ENCODE results near the gene LCP1. TPM values are rescaled to one million over a fixed set of nuclear protein-coding genes. Genes with fewer than 3 reads are reported as not detected.
A peak's percentile ranks its signal among the peaks of the same experiment; 100 is the strongest.

LCP1 gene
- total RNA-seq, 3 donors from 2014 or later (not counting 1 experiment from before 2014, with no cell fraction given) = 1,088 to 1,116 (median 1,113) TPM

- Histone ChIP-seq H3K27me3 (ENCODE audit: control insufficient read depth, insufficient read depth, low read length) (no peaks in the 10 kb centered on the region), H3K4me3 (ENCODE audit: low read length) (no peak overlapping the region), H3K36me3 (ENCODE audit: control insufficient read depth, insufficient read depth, low read length) (peaks cover 95% of the 10 kb centered on the region), H3K4me1 (ENCODE audit: control insufficient read depth, insufficient read depth, low read length) (no peaks in the 10 kb centered on the region), H3K27ac (ENCODE audit: low read length) (no peak overlapping the region), H3K9me3 (ENCODE audit: control insufficient read depth, insufficient read depth, low read length) (no peaks in the 10 kb centered on the region)
- H3K4me3 Mint-ChIP-seq = no peak overlapping the region
- H3K27ac Mint-ChIP-seq = peak overlapping the region; percentile 62 to 83
- TF ChIP-seq, protein P1, sequence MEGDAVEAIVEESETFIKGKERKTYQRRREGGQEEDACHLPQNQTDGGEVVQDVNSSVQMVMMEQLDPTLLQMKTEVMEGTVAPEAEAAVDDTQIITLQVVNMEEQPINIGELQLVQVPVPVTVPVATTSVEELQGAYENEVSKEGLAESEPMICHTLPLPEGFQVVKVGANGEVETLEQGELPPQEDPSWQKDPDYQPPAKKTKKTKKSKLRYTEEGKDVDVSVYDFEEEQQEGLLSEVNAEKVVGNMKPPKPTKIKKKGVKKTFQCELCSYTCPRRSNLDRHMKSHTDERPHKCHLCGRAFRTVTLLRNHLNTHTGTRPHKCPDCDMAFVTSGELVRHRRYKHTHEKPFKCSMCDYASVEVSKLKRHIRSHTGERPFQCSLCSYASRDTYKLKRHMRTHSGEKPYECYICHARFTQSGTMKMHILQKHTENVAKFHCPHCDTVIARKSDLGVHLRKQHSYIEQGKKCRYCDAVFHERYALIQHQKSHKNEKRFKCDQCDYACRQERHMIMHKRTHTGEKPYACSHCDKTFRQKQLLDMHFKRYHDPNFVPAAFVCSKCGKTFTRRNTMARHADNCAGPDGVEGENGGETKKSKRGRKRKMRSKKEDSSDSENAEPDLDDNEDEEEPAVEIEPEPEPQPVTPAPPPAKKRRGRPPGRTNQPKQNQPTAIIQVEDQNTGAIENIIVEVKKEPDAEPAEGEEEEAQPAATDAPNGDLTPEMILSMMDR (IDR thresholded peaks at IDR 0.05) = no peak
- H3K27me3 Mint-ChIP-seq (ENCODE audit: low read depth in 2 of 2) = no peaks in the 10 kb centered on the region
- intact Hi-C loops (cut with micrococcal nuclease) = no loop called here
- ATAC-seq = no peak
- WGBS (ENCODE audit: insufficient coverage) = 98% methylated on average over 4 of the region's 4 CpGs
- H3K9me3 Mint-ChIP-seq = no peaks in the 10 kb centered on the region
- DNase-seq = no peak
- peaks cover 34% of the 10 kb centered on the region for H3K36me3 Mint-ChIP-seq
- peaks cover 35 to 38% of the 10 kb centered on the region in 2 donors for H3K4me1 Mint-ChIP-seq
These were observed 36.8 kb downstream of the LCP1 start for GRCh38 chr13:46145135-46145534.

GRCh38 chr13:46143184-46143701 lies 38.7 kb downstream of the LCP1 start:
- Histone ChIP-seq H3K4me1 (ENCODE audit: control insufficient read depth, insufficient read depth, low read length) (no peaks in the 10 kb centered on the region), H3K9me3 (ENCODE audit: control insufficient read depth, insufficient read depth, low read length) (no peaks in the 10 kb centered on the region), H3K4me3 (ENCODE audit: low read length) (no peak overlapping the region), H3K27me3 (ENCODE audit: control insufficient read depth, insufficient read depth, low read length) (no peaks in the 10 kb centered on the region), H3K36me3 (ENCODE audit: control insufficient read depth, insufficient read depth, low read length) (peaks cover 92% of the 10 kb centered on the region), H3K27ac (ENCODE audit: low read length) (no peak overlapping the region)
- intact Hi-C loops (cut with micrococcal nuclease) = no loop called here
- Mint-ChIP-seq H3K36me3 (peaks cover 30% of the 10 kb centered on the region), H3K4me1 (peaks cover 27 to 32% of the 10 kb centered on the region in 2 donors), H3K27me3 (ENCODE audit: low read depth in 2 of 2) (no peaks in the 10 kb centered on the region), H3K4me3 (no peak overlapping the region), H3K27ac (peak overlapping the region; percentile 75 to 83), H3K9me3 (no peaks in the 10 kb centered on the region)
- TF ChIP-seq, protein P1 (IDR thresholded peaks at IDR 0.05) = no peak
- ATAC-seq = no peak
- 81% methylated on average over 3 of the region's 4 CpGs for WGBS (ENCODE audit: insufficient coverage)
- DNase-seq = no peak

DNA sequence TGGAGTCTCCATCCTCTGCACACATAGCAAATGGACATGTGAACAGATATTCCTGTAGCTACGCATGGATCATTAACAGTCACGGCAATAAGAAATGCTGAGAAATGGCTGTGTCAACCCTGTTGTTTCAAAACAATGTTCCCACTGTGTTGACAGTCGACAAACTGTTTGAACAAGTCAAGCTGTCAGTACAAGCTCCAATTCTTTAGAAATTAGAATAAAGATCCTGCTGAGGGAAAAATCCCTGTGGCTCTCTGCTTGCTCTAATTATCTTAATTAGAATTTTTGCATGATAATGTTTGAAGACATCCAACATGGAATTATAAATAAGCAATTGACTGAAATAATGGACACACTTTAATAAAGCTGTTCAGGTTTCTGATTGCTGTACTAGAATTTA lies 39.2 kb downstream of the LCP1 start:
- Mint-ChIP-seq H3K4me1 (peaks cover 22 to 34% of the 10 kb centered on the region in 2 donors), H3K4me3 (no peak overlapping the region), H3K27ac (peak overlapping the region; percentile 75 to 83), H3K27me3 (ENCODE audit: low read depth in 2 of 2) (no peaks in the 10 kb centered on the region), H3K36me3 (peaks cover 30% of the 10 kb centered on the region), H3K9me3 (no peaks in the 10 kb centered on the region)
- Histone ChIP-seq H3K27ac (ENCODE audit: low read length) (no peak overlapping the region), H3K27me3 (ENCODE audit: control insufficient read depth, insufficient read depth, low read length) (no peaks in the 10 kb centered on the region), H3K36me3 (ENCODE audit: control insufficient read depth, insufficient read depth, low read length) (peaks cover 92% of the 10 kb centered on the region), H3K9me3 (ENCODE audit: control insufficient read depth, insufficient read depth, low read length) (no peaks in the 10 kb centered on the region), H3K4me1 (ENCODE audit: control insufficient read depth, insufficient read depth, low read length) (no peaks in the 10 kb centered on the region), H3K4me3 (ENCODE audit: low read length) (no peak overlapping the region)
- 97% methylated on average over 3 of the region's 3 CpGs for WGBS (ENCODE audit: insufficient coverage)
- TF ChIP-seq, protein P1 (IDR thresholded peaks at IDR 0.05) = no peak
- intact Hi-C loops (cut with micrococcal nuclease) = no loop called here
- ATAC-seq (no peak), DNase-seq (no peak)

DNA sequence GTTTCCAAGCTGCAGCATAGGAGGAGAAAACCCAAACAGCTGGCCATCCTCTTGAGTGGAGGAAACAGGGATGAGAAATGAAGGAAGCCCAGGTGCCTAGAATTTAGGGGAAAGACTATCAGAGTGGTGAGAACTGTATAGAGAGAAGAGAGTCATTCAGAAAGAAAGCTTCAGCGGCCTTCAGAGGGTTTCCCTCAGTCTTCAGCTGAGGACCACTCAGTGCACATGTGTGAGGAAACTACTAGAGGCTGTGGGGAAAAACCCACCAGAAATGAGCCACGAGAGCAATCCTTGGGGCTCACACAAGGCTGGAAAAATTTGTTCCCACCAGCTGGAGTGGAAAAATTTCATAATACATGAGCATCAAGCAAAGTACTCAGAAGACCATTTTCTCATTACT lies 41.9 kb downstream of the LCP1 start:
- TF ChIP-seq, protein P1 (IDR thresholded peaks at IDR 0.05) = no peak
- no peak overlapping the region for H3K4me3 ChIP-seq (ENCODE audit: low read length)
- Mint-ChIP-seq H3K4me1 (peaks cover 36 to 53% of the 10 kb centered on the region in 2 donors), H3K27me3 (ENCODE audit: low read depth in 2 of 2) (no peaks in the 10 kb centered on the region), H3K4me3 (no peak overlapping the region), H3K36me3 (peaks cover 44% of the 10 kb centered on the region), H3K27ac (peak overlapping the region; percentile 81 to 83), H3K9me3 (no peaks in the 10 kb centered on the region)
- H3K27me3 ChIP-seq (ENCODE audit: control insufficient read depth, insufficient read depth, low read length) = no peaks in the 10 kb centered on the region
- no peak overlapping the region for H3K27ac ChIP-seq (ENCODE audit: low read length)
- H3K9me3 ChIP-seq (ENCODE audit: control insufficient read depth, insufficient read depth, low read length) = no peaks in the 10 kb centered on the region
- DNase-seq = no peak
- intact Hi-C loops (cut with micrococcal nuclease) = no loop called here
- no peaks in the 10 kb centered on the region for H3K4me1 ChIP-seq (ENCODE audit: control insufficient read depth, insufficient read depth, low read length)
- no peak for ATAC-seq
- H3K36me3 ChIP-seq (ENCODE audit: control insufficient read depth, insufficient read depth, low read length) = peaks cover 96% of the 10 kb centered on the region
- 60% methylated on average over 2 of the region's 2 CpGs for WGBS (ENCODE audit: insufficient coverage)
